HepG2 (cell line): Measurements from ENCODE around the gene LORICRIN. TPM values are rescaled to one million over a fixed set of nuclear protein-coding genes. Genes with fewer than 3 reads are reported as not detected.

Experiments
- ATAC-seq: fragments of 200-7000 bp; cut with Tn5 transposase; 3 replicates; pipeline ENCODE4 v1.9.1; 2020; ENCODE audit warnings: mild to moderate bottlenecking, moderate library complexity
- BruUV-seq: library from RNA; stranded (reverse); fragments of 400-500 nt; replicated peaks from 2 replicates; lab custom pipeline; 2021; lab: Mats Ljungman, UMichigan
- CTCF ChIA-PET: fragments of 300-600 bp; formaldehyde crosslinking; extraction: SDS; loops from one replicate; lab custom pipeline; 2021; ENCODE audit warnings: low total read pairs, inconsistent platforms, low intra/inter-chr PET ratio; lab: Yijun Ruan, JAX
- POLR2A ChIA-PET: fragments of 350-600 bp; sonication (Branson Sonifier 250); formaldehyde crosslinking; loops from one replicate; lab custom pipeline; 2020; ENCODE audit warnings: antibody characterized with exemption, inconsistent platforms; lab: Yijun Ruan, JAX
- DNase-seq: peaks from one replicate; pipeline ENCODE4 v3.0.0-alpha.2; 2015; ENCODE audit warnings: low spot score
- FAIRE-seq: peaks from 3 replicates; lab custom pipeline; 2011; peaks lifted over from hg19 to GRCh38; lab: Jason Lieb, UNC
- H2AFZ ChIP-seq: one replicate; pipeline ENCODE4 v1.6.1; 2011; ENCODE audit warnings: low read length, inconsistent platforms
- H3K27ac ChIP-seq: fragments of 300-600 bp; 3 replicates; pipeline ENCODE4 v1.8.0; 2011; ENCODE audit warnings: mixed run types, mild to moderate bottlenecking, mixed read lengths, low read length, inconsistent platforms; ENCODE audit not compliant: insufficient read depth; ENCODE audit errors: extremely low read length
- H3K27me3 ChIP-seq, 2 experiments: fragments of 200-600 bp in 1 of 2; 2 replicates in 1 of 2; 3 replicates in 1 of 2; pipeline versions ENCODE4 v1.6.0 to v1.8.0; 2011; ENCODE audit warnings: low read length in 2 of 2, mild to moderate bottlenecking in 2 of 2, moderate library complexity in 2 of 2, inconsistent platforms in 1 of 2; ENCODE audit not compliant: insufficient read depth in 2 of 2, control insufficient read depth in 1 of 2
- H3K36me3 ChIP-seq, 2 experiments: fragments of 200-600 bp in 1 of 2; replicated peaks in 1 of 2; 2 replicates in 1 of 2; 3 replicates in 1 of 2; pipeline versions ENCODE4 v1.5.1 to v1.8.0; 2011; ENCODE audit warnings: low read length in 2 of 2, inconsistent platforms in 1 of 2; ENCODE audit not compliant: insufficient read depth in 2 of 2, control insufficient read depth in 1 of 2
- H3K4me1 ChIP-seq: 2 replicates; pipeline ENCODE4 v1.5.1; 2012; ENCODE audit warnings: low read length, inconsistent platforms; ENCODE audit not compliant: insufficient read depth
- H3K4me2 ChIP-seq: 2 replicates; pipeline ENCODE4 v1.6.0; 2011; ENCODE audit warnings: low read depth, low read length, inconsistent platforms
- H3K4me3 ChIP-seq, 3 experiments: fragments of 200-600 bp in 1 of 3; sonication (generic), shearing (Covaris generic) in 1 of 3; replicated peaks in 1 of 3; 2 replicates each; pipeline ENCODE4 v1.5.1; 2011 to 2016; ENCODE audit warnings: low read length in 3 of 3, inconsistent platforms in 2 of 3, low read depth in 2 of 3, mild to moderate bottlenecking in 2 of 3, control low read depth in 1 of 3, mixed read lengths in 1 of 3; ENCODE audit not compliant: insufficient read depth in 1 of 3
- H3K79me2 ChIP-seq: one replicate; pipeline ENCODE4 v1.6.1; 2011; ENCODE audit warnings: low read length, inconsistent platforms; ENCODE audit not compliant: insufficient read depth
- H3K9ac ChIP-seq: 2 replicates; pipeline ENCODE4 v1.6.0; 2011; ENCODE audit warnings: mild to moderate bottlenecking, low read depth, low read length, inconsistent platforms; ENCODE audit not compliant: insufficient read depth
- H3K9me3 ChIP-seq: 2 replicates; pipeline ENCODE4 v1.5.1; 2012; ENCODE audit warnings: mild to moderate bottlenecking, low read length
- H4K20me1 ChIP-seq: 2 replicates; pipeline ENCODE4 v1.6.0; 2011; ENCODE audit warnings: inconsistent platforms, mild to moderate bottlenecking, low read length, moderate library complexity; ENCODE audit not compliant: insufficient read depth
- CEBPB ChIP-seq: IDR thresholded peaks from 2 replicates; pipeline ENCODE4 v1.6.1; 2011; ENCODE audit warnings: low read depth, low read length, improper control_type of control experiment, borderline replicate concordance
- GMEB1 ChIP-seq: sonication (generic); formaldehyde crosslinking; IDR thresholded peaks from 2 replicates; pipeline ENCODE4 v1.5.1; 2020; ENCODE audit warnings: missing genetic modification reagents, mild to moderate bottlenecking, borderline replicate concordance
- RFX3 ChIP-seq: IDR thresholded peaks from 2 replicates; pipeline ENCODE4 v1.6.1; 2016; ENCODE audit warnings: missing biosample characterization, missing genetic modification reagents
- TAF15 ChIP-seq: fragments of 200-400 bp; formaldehyde crosslinking; IDR thresholded peaks from one replicate; pipeline ENCODE4 v1.6.1; 2018; ENCODE audit warnings: mild to moderate bottlenecking, low read depth, low read length; ENCODE audit not compliant: poor library complexity, severe bottlenecking
- TCF7 ChIP-seq: sonication (generic); IDR thresholded peaks from 2 replicates; pipeline ENCODE4 v1.6.1; 2016; ENCODE audit warnings: antibody characterized with exemption, low read depth
- THAP8 ChIP-seq: sonication (generic); formaldehyde crosslinking; IDR thresholded peaks from 2 replicates; pipeline ENCODE4 v1.5.1; 2020; ENCODE audit warnings: missing genetic modification reagents, mild to moderate bottlenecking, borderline replicate concordance
- WGBS: methylation state at CpG from one replicate; pipeline ENCODE4 v1.1.6; 2017; ENCODE audit warnings: low lambda C conversion rate; 5-methylcytosine and 5-hydroxymethylcytosine counted together
- in situ Hi-C: cut with HindIII; loops from 2 replicates; pipeline ENCODE4 v1.10.0; 2017; ENCODE audit warnings: low pct_unique_long_range_greater_than_20kb; ENCODE audit not compliant: extremely low pct_ligation_motif_present
- intact Hi-C: fragments of 100-400 bp; cut with micrococcal nuclease; formaldehyde crosslinking; loops from one replicate; pipeline ENCODE4 v1.10.0; 2022; ENCODE audit not compliant: unreplicated experiment
- polyA plus RNA-seq, 8 experiments: library from polyadenylated mRNA; depleted of rRNA in 3 of 8; stranded (reverse) in 7 of 8; unstranded in 1 of 8; fragments of >200 nt; fragmentation: Illumina TruSeq in 4 of 8; extraction: Trizol in 4 of 8; gene quantifications; 2 replicates each; pipeline versions ENCODE4 v1.2.1 to v1.2.3, GENCODE V29; 2011 to 2016; ENCODE audit warnings: low read depth in 4 of 8, missing spikeins in 1 of 8, mixed read lengths in 1 of 8; ENCODE audit not compliant: insufficient read depth in 1 of 8
- total RNA-seq, 5 experiments: library from RNA; depleted of rRNA; stranded (reverse); fragments of >200 nt; fragmentation: Illumina TruSeq; extraction: Trizol; gene quantifications; 2 replicates each; pipeline ENCODE4 v1.2.3, GENCODE V29; 2016; ENCODE audit warnings: low read depth in 1 of 5
- TF ChIP-seq, protein P1 (sequence below): sonication (generic); formaldehyde crosslinking; IDR thresholded peaks from 2 replicates; pipeline ENCODE4 v1.4.0; 2020; ENCODE audit warnings: mild to moderate bottlenecking, missing genetic modification reagents

Gene LORICRIN
- total and polyA plus RNA-seq, 2 of the 13 experiments (the other 11 are each of a cell fraction or from before 2014, with no cell fraction given): not detected

- no peak for TF ChIP-seq RFX3 (CRISPR knock-in tag)
- no peak for TF ChIP-seq THAP8
Observed at GRCh38 chr1:153217744-153218416, 41.6 kb upstream of the LORICRIN start (continued).

GRCh38 chr1:153220606-153221303 lies 38.7 kb upstream of the LORICRIN start:
- ATAC-seq (no peak), DNase-seq (peak; percentile 8), FAIRE-seq (no peak)
- 3% methylated on average over 6 of the region's 6 CpGs for WGBS
- H3K4me3 ChIP-seq: no peak overlapping the region
- BruUV-seq: no TSS peak
- H3K4me1 ChIP-seq: no peaks in the 10 kb centered on the region
- no peak overlapping the region for H3K4me2 ChIP-seq
- ChIA-PET CTCF (no interaction called here), POLR2A (no interaction called here)
- intact Hi-C loops (no loop called here), in situ Hi-C loops (loop anchor here (10.0 kb wide), 2 partner anchors 306 to 346 kb away; partner anchors contain the start of gene SMCP)
- no peak overlapping the region for H3K27ac ChIP-seq
- H3K9ac ChIP-seq: no peak overlapping the region
- no peaks in the 10 kb centered on the region for H3K9me3 ChIP-seq
- H3K79me2 ChIP-seq: no peaks in the 10 kb centered on the region
- TF ChIP-seq TAF15: no peak
- TF ChIP-seq CEBPB: no peak
- no peak for TF ChIP-seq GMEB1 (CRISPR knock-in tag)
- TF ChIP-seq, protein P1, sequence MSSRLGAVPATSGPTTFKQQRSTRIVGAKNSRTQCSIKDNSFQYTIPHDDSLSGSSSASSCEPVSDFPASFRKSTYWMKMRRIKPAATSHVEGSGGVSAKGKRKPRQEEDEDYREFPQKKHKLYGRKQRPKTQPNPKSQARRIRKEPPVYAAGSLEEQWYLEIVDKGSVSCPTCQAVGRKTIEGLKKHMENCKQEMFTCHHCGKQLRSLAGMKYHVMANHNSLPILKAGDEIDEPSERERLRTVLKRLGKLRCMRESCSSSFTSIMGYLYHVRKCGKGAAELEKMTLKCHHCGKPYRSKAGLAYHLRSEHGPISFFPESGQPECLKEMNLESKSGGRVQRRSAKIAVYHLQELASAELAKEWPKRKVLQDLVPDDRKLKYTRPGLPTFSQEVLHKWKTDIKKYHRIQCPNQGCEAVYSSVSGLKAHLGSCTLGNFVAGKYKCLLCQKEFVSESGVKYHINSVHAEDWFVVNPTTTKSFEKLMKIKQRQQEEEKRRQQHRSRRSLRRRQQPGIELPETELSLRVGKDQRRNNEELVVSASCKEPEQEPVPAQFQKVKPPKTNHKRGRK: no peak
- 0 out of 2 replicates have a peak, but pooled peaks have one; percentile 17 for TF ChIP-seq TCF7
- H3K36me3 ChIP-seq: no peaks in the 10 kb centered on the region
- no peak overlapping the region for H2AFZ ChIP-seq
- no peaks in the 10 kb centered on the region for H4K20me1 ChIP-seq
- peaks cover 0 to 13% of the 10 kb centered on the region in 2 experiments; a peak in 3 of 5 replicates for H3K27me3 ChIP-seq
